ENCODE measurements around the gene SPNS1.
A peak's percentile ranks its signal among the peaks of the same experiment; 100 is the strongest.

SPNS1 gene

DNA sequence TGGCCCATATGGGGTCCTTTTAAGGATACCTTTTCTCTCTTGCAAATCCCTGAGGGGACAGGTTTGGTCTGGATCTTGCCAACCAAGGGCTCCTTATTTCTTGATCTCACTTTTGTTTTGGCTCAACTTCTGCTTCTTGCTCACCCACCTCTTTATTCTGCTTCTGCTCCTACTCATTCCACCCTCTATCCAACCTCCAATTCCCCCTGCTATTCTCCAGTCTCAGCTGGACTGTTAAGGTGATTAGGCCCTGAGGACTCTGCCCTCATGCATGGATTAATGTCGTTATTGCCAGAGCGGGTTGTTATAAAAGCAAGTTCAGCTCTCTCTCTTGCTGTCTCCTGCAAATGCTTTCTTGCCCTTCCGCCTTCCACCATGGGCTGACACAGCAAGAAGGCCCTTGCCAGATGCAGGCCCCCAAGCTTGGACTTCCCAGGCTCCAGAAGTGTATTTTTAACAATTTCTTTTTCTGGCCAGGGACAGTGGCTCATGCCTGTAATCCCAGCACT is 40.0 kb downstream of the SPNS1 start:
- DNase-seq (ENCODE audit: low read depth), result no peak
- TF ChIP-seq, protein P1, sequence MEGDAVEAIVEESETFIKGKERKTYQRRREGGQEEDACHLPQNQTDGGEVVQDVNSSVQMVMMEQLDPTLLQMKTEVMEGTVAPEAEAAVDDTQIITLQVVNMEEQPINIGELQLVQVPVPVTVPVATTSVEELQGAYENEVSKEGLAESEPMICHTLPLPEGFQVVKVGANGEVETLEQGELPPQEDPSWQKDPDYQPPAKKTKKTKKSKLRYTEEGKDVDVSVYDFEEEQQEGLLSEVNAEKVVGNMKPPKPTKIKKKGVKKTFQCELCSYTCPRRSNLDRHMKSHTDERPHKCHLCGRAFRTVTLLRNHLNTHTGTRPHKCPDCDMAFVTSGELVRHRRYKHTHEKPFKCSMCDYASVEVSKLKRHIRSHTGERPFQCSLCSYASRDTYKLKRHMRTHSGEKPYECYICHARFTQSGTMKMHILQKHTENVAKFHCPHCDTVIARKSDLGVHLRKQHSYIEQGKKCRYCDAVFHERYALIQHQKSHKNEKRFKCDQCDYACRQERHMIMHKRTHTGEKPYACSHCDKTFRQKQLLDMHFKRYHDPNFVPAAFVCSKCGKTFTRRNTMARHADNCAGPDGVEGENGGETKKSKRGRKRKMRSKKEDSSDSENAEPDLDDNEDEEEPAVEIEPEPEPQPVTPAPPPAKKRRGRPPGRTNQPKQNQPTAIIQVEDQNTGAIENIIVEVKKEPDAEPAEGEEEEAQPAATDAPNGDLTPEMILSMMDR (IDR thresholded peaks at IDR 0.05; ENCODE audit: low read length, missing control alignments), result no peak
- H3K4me3 ChIP-seq (replicated peaks; ENCODE audit: low read depth, low read length), result no peak overlapping the region

DNA sequence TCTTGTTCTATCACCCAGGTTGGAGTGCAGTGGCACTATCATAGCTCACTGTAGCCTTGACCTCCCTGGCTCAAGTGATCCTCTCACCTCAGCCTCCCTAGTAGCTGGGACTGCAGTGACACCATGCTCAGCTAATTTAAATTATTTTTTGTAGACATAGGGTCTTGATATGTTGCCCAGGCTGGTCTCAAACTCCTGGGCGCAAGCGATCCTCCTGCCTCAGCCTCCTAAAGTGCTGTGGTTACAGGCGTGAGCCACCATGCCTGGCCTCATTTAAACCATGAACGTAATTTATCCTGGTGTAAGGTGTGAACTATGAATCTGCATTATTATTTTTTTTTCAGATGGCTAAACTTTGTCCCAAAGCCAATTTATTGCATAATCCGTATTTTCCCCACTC is 47.6 kb downstream of the SPNS1 start:
- H3K4me3 ChIP-seq (replicated peaks; ENCODE audit: low read depth, low read length), result no peak overlapping the region
- no peak for DNase-seq (ENCODE audit: low read depth)
- TF ChIP-seq, protein P1 (IDR thresholded peaks at IDR 0.05; ENCODE audit: low read length, missing control alignments), result no peak

DNA sequence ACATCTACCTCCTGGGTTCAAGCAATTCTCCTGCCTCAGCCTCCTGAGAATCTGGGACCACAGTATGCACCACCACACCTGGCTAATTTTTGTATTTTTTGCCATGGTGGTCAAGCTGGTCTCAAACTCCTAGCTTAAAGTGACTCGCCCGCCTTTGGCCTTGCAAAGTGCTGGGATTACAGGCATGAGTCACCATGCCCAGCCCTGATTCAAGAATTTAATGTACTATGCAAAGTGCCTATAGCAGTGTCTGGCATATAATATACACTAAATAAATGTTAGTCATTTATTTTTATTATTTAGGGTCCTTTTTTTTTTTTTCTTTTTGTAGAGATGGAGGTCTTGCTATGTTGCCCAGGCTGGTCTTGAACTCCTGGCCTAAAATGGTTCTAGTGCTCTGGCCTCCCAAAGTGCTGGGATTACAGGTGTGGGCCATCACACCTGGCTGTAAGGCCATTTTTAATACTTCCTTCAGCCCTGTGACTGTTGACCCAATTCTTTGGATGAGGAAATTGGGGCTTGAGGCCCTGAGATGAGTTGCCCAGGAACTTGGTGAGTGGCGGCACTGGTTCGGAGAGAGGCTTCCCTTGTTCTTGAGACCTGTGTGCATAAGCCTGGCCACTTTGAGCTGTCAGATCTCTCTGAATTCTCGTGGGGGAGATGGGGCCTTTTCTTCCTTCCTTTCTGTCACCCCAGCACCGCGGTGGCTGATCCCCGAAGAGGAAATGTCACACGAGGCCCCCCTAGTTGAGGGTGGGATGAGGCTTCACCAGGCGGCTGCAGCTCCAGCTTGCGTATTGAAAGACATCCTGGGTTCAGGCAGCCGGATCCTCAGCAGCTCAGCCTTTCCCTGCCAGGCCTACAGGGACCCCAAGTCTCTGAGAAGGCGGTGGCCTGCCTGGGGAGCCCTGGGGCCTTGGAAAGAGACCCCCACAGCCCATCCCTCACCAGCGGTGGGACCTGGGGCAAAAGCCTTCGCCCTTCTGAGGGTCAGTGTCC is 49.0 kb downstream of the SPNS1 start:
- peak; percentile 6 for DNase-seq (ENCODE audit: low read depth)
- H3K4me3 ChIP-seq (replicated peaks; ENCODE audit: low read depth, low read length), result no peak overlapping the region
- TF ChIP-seq, protein P1 (IDR thresholded peaks at IDR 0.05; ENCODE audit: low read length, missing control alignments), result no peak

DNA sequence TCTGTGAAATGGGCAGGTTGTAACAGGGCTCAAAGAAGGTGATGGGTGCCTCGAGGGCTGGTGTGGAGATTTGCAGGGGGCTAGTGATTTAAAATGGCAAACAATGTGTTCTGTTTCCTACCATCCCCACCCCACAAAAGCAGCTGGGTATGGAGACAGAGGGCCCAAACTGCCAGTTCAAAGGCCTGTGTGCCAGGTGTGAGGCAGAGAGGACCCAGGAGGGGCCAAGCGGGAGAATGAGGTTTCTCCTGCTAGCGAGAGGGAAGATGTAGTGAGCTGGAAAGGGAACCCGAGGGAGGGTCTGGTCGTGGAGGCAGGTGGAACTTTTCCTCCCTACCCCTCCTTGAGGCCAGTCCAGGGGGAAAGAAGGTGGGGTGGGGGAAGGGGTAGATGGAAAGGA is 49.7 kb downstream of the SPNS1 start:
- no peak for DNase-seq (ENCODE audit: low read depth)
- no peak overlapping the region for H3K4me3 ChIP-seq (replicated peaks; ENCODE audit: low read depth, low read length)
- TF ChIP-seq, protein P1 (IDR thresholded peaks at IDR 0.05; ENCODE audit: low read length, missing control alignments), result no peak

DNA sequence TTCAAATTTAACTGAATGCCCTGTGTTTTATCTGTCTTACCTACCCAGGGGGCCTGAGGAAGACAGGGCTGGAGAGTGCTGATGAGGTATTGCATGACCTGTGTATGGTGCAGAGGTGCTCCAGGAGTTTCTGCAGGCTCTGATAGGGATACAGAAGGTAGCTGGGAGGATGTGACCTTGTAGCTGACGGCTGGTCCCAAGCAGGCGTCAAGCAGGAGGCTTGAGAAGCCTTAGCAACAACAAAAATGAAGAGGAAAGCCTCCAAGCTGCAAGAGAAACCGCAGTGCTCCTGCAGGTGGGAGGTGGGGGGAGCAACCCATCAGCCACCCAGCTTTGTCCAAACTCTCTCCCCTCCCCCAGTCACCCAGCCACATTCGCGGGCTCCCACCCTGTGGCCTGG is 50.6 kb downstream of the SPNS1 start:
- TF ChIP-seq, protein P1 (IDR thresholded peaks at IDR 0.05; ENCODE audit: low read length, missing control alignments), result no peak
- no peak overlapping the region for H3K4me3 ChIP-seq (replicated peaks; ENCODE audit: low read depth, low read length)
- DNase-seq (ENCODE audit: low read depth), result no peak

DNA sequence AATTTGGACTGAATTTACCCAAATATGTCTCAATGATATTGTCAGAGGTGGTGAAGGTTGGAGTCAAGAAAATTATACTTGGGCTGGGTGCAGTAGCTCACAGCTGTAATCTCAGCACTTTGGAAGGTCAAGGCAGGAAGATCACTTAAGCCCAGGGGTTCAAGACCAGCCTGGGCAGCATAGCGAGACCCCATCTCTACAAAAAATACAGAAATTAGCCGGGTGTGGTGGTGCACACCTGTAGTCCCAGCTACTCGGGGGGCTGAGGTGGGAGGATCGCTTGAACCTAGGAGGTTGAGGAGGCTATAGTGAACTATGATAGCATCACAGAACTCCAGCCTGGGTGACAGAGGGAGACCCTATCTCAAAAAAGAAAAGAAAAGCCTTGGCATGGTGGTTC is 51.2 kb downstream of the SPNS1 start:
- no peak for DNase-seq (ENCODE audit: low read depth)
- TF ChIP-seq, protein P1 (IDR thresholded peaks at IDR 0.05; ENCODE audit: low read length, missing control alignments), result no peak
- H3K4me3 ChIP-seq (replicated peaks; ENCODE audit: low read depth, low read length), result no peak overlapping the region
